Measurements from ENCODE around the gene CCNY.

CCNY gene

GRCh38 chr10:35367982-35368381 is 31.7 kb downstream of the CCNY start:
- TF ChIP-seq REST (IDR thresholded peaks at IDR 0.05; ENCODE audit: insufficient read depth in 1 of 2, low read depth in 2 of 2, low read length in 2 of 2) = no peak
- TF ChIP-seq TAF1 (IDR thresholded peaks at IDR 0.05; ENCODE audit: borderline replicate concordance, insufficient read depth, low read length) = no peak
- TF ChIP-seq SIN3A (IDR thresholded peaks at IDR 0.05; ENCODE audit: borderline replicate concordance, insufficient read depth, low read length) = no peak
- no peak for TF ChIP-seq FOXP2 (optimal IDR thresholded peaks at IDR 0.05; ENCODE audit: borderline replicate concordance, extremely low read depth, extremely low read length, insufficient read depth)
- no peak for TF ChIP-seq POLR2AphosphoS5 (IDR thresholded peaks at IDR 0.05; ENCODE audit: low read depth, low read length)

- no peak for TF ChIP-seq POLR2AphosphoS5 (IDR thresholded peaks at IDR 0.05; ENCODE audit: low read depth, low read length)
- no peak for TF ChIP-seq SIN3A (IDR thresholded peaks at IDR 0.05; ENCODE audit: borderline replicate concordance, insufficient read depth, low read length)
- TF ChIP-seq REST (IDR thresholded peaks at IDR 0.05; ENCODE audit: insufficient read depth in 1 of 2, low read depth in 2 of 2, low read length in 2 of 2) = no peak
- TF ChIP-seq FOXP2 (optimal IDR thresholded peaks at IDR 0.05; ENCODE audit: borderline replicate concordance, extremely low read depth, extremely low read length, insufficient read depth) = no peak
- TF ChIP-seq TAF1 (IDR thresholded peaks at IDR 0.05; ENCODE audit: borderline replicate concordance, insufficient read depth, low read length) = no peak
These were observed 32.3 kb downstream of the CCNY start for GRCh38 chr10:35368485-35369048.

- TF ChIP-seq SIN3A (IDR thresholded peaks at IDR 0.05; ENCODE audit: borderline replicate concordance, insufficient read depth, low read length) (no peak), REST (IDR thresholded peaks at IDR 0.05; ENCODE audit: insufficient read depth in 1 of 2, low read depth in 2 of 2, low read length in 2 of 2) (no peak), POLR2AphosphoS5 (IDR thresholded peaks at IDR 0.05; ENCODE audit: low read depth, low read length) (no peak), FOXP2 (optimal IDR thresholded peaks at IDR 0.05; ENCODE audit: borderline replicate concordance, extremely low read depth, extremely low read length, insufficient read depth) (no peak), TAF1 (IDR thresholded peaks at IDR 0.05; ENCODE audit: borderline replicate concordance, insufficient read depth, low read length) (no peak)
These were observed 32.8 kb downstream of the CCNY start for GRCh38 chr10:35369049-35369611.

- no peak for TF ChIP-seq POLR2AphosphoS5 (IDR thresholded peaks at IDR 0.05; ENCODE audit: low read depth, low read length)
- no peak for TF ChIP-seq TAF1 (IDR thresholded peaks at IDR 0.05; ENCODE audit: borderline replicate concordance, insufficient read depth, low read length)
- TF ChIP-seq REST (IDR thresholded peaks at IDR 0.05; ENCODE audit: insufficient read depth in 1 of 2, low read depth in 2 of 2, low read length in 2 of 2) = no peak
- TF ChIP-seq FOXP2 (optimal IDR thresholded peaks at IDR 0.05; ENCODE audit: borderline replicate concordance, extremely low read depth, extremely low read length, insufficient read depth) = no peak
- no peak for TF ChIP-seq SIN3A (IDR thresholded peaks at IDR 0.05; ENCODE audit: borderline replicate concordance, insufficient read depth, low read length)
These were observed 35.4 kb downstream of the CCNY start for GRCh38 chr10:35371731-35372130.
